Measurements from ENCODE around the gene TBRG4.

TBRG4 gene

DNA sequence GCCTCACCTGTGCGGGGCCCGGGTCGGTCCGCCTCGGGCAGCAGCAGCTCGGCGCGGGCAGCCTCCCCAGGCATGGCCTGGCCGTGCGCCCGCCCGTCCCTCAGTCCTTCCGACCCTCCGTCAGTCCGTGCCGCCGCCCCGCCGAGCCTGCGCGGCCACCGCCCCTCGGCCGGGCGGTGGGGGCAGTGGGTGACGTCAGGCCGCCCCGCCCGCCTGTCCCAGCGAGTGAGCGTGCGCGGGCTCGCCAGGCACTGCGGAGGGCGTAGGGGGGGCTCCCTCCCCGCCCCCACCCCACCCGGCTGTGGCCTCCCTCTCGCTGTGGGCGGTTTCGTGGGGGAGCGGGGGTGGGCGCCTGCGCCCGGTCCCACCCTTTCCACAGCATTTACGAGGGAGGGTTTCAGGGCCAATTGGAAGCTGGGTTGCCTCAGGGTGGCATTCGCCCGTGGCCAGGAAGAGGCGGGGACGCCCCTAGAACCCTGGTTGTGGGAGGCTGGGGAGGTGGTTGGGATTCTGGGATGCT, 22.6 kb downstream of the TBRG4 start, which contains the start of gene NACAD:
NACAD (minus strand) TSS at position 149 of the 520 bp plus-strand sequence; CDS start at position 74, 75 bp downstream.
- no peak for DNase-seq (ENCODE audit: low read depth)

- no peak for DNase-seq (ENCODE audit: low read depth)
Observed at GRCh38 chr7:45088146-45088701, 23.3 kb downstream of the TBRG4 start.

DNA sequence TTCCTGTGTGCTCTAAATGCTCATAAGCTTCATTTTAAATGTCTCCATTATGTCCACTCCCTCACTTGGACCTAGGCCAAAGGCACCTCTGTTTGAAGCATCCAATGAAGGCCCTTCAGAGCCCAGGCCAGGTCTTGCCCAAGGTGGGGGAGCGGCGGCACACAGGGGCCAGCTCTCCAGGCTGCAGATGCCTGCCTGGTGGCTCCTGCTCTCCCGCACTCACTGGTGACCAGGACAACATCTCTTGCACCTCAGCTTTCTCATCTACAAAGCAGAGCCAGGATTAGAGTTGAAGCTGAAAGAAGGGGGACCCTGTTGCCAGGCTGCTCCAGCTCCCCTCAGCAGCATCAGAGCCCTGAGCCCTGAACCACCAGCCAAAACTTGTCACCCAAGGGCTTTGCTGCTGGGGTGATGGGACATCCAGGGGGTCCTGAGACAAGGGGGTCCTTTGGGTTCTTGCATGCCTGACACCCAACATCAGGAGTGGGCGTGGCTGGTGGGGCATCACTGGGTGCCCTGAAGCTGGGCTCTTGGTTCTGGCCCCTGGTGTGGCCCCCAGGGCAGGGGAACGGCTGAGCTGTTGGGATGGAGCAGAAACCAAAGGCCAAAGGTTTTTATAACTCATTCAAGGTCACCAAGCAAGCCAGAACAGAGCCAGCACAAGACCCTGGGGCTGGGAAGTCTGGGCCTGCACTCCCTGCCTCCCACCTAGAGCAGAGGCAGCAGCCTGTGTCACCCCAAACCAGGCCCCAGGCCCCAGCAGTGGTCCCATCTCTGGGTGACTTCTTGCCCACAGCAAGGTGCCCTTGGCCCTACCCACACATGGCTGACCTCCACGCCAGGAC, 24.0 kb downstream of the TBRG4 start:
- no peak for DNase-seq (ENCODE audit: low read depth)

DNA sequence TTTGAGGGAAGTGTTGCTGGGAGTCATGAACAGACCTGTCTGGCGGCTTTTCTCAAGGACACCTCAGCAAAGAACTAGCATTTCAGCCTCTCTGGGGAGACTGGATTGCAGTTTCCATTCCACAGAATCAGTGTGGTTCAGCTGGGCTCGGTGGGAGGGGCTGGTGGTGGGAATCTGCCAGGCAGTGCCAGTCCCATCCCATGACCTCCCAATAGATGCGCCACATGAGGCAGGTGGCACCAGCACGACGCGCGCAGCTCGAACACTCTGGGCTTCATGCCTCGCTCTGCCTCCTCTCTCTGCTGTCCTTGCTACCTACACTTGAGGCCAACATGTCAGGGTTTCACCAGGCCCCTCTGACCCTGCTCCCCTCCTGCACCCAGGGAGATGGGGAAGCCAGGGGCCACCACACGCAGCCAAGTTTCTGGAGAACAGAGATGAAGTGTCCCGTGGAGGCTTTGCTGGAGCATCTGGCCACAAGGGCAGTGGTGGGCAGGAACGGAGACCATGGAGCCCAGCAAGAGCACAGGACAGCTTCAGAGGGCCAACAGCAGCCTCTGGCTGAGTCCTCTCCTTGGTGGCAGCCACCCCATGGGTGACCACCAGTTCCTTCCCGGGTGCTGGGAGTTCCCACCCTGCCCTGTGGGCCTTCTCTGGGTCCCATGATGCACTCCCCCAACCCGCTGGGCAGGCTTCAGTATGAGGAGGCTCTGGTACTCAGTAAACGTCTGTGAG, 25.0 kb downstream of the TBRG4 start:
- no peak for DNase-seq (ENCODE audit: low read depth)

DNA sequence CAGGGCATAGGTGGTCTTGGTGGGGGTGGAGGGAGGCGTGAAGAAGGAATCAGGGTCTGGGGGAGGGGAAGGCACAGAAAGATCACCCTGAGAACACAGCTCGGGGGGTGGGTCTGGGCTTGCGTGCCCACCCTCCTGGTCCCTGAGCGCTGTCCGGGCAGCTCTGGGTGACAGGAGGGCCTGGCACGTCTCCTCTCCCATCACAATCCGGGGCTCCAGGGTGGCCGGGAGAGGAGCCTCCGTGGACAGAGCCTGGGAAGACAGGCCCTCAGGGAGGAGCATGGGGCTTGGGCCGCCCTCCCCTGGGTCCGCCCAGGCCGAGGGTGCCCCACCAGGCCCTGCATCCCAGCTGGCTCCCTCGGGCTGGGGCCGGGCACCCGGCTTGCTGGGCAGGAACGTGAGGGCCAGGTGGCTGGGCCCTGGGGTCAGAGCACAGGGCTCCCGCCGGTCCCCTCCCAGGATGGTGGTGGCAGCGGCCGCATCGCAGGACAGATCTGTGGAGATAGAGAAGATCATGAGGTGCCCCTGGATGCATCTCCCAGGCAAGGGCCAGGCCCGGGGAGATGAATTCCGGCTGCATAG, 25.8 kb downstream of the TBRG4 start:
- DNase-seq (ENCODE audit: low read depth): no peak

DNA sequence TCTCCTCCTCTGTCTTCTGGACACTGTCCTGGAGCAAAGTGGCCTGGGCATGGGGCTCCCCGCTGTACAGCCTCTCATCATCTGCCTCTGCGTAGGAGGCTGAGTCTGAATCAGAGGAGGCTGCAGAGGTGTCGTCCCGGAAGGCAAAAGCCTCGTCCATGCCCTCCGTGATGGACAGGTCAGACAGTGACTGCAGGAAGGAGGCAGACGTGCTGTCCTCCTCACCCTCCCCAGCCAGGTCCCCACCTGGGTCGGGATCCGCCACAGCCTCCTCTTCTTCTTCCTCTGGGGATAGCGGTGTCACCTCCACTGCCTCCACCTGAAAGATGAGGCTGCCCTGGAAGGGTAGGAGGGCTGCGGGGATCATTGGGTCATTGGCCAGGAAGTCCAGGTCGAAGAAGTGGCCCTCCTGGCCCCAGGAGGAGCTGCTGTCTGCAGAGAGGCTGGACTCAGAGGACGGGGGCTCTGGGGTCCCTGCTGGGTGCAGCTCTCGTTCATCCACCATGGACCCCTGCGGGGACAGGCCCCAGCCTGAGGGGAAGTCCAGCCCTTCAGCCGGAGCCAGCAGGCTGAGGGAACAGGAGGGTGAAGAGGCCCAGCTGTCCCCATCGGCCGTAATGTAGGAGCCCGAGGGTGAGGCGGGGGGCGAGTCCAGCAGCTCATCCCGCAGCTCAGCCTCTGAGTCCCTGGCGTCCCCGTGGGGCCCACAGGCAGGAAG, 26.4 kb downstream of the TBRG4 start:
- no peak for DNase-seq (ENCODE audit: low read depth)

DNA sequence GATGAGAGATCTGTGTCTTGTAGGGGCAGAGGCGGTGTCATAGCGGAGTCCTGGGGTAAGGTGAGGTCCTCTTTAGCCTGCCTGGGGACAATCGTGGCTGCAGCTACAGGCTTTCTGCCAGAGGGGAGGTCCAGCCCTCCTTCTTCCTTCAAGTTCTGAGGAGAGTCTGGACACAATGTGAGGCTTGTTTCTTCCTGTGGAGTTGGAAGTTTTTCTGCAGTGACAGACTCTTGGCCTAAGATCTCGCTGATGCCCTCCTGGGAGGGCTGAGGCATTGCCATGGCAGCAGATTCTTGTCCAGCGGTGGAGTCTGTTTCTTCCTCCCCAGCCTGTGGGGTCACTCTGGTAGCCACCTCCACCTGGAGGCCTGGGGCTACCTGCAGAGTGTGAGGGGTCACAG, 27.2 kb downstream of the TBRG4 start:
- DNase-seq (ENCODE audit: low read depth): no peak

GRCh38 chr7:45082831-45083331, 28.6 kb downstream of the TBRG4 start:
- no peak for DNase-seq (ENCODE audit: low read depth)

- DNase-seq (ENCODE audit: low read depth): no peak
Observed at GRCh38 chr7:45082031-45082830, 29.3 kb downstream of the TBRG4 start.

GRCh38 chr7:45081670-45081974, 29.9 kb downstream of the TBRG4 start:
- DNase-seq (ENCODE audit: low read depth): no peak

GRCh38 chr7:45080958-45081669, 30.4 kb downstream of the TBRG4 start:
- no peak for DNase-seq (ENCODE audit: low read depth)

DNA sequence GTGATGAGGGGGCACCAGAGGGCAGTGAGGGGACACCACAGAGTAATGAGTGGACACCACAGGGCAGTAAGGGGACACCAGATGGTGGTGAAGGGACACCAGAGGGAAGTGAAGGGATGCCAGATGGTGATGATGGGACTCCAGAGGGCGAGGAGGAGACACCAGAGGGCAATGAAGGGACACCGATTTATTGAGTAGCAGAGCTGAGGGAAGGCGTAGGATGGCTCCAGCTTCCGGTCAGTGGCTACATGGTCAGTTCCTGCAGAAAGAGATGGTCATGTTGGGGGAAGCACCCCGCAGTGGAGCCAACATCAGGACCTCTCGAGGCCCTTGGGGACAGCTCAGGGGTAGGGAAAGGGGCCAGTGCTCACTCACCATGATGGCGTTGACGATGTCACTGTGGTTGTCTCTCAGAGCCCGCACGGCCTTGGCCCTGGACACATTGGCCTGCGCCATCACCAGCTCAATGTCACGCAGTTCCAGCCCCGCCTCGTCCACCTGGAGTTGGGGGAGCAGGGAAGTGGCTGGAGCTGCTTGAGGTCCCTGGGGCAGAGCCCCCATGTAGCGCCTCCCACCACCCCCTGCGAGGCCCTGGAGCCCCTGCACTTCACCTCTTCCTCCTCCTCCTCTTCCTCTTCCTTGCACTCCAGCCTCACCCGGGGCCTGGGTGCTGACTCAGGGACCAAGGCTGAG, 31.1 kb downstream of the TBRG4 start:
- no peak for DNase-seq (ENCODE audit: low read depth)

DNA sequence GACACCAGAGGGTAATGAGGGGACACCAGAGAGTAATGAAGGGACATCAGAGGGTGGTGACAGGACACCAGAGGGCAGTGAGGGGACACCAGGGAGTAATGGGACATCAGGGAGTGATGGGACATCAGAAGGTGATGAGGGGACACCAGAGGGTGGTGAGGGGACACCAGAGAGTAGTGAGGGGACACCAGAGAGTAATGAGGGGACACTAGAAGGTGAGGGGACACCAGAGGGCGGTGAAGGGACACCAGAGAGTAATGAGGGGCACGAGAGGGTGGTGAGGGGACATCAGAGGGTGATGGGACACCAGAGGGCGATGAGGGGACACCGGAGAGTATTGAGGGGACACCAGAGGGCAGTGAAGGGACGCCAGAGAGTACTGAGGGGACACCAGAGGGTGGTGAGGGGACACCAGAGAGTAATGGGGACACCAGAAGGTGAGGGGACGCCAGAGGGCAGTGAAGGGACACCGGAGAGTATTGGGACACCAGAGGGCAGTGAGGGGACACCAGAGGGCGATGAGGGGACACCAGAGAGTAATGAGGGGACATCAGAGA, 33.3 kb downstream of the TBRG4 start:
- DNase-seq (ENCODE audit: low read depth): no peak

DNA sequence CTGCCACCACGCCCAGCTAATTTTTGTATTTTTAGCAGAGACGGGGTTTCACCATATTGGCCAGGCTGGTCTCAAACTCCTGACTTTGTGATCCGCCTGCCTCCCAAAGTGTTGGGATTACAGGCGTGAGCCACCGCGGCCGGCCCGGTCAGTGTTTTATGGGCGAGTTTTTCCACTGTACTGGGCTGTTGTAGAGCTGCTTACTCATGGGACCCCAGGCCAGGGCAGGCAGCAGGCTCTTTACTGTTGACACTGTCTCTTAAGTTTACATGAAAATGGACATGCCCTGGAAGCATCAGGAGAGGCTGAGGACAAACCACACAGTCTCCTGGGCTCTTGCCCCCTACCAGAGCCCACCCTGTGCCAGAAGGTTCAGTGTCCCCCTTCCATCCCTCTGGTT, 33.9 kb downstream of the TBRG4 start:
- DNase-seq (ENCODE audit: low read depth): no peak

DNA sequence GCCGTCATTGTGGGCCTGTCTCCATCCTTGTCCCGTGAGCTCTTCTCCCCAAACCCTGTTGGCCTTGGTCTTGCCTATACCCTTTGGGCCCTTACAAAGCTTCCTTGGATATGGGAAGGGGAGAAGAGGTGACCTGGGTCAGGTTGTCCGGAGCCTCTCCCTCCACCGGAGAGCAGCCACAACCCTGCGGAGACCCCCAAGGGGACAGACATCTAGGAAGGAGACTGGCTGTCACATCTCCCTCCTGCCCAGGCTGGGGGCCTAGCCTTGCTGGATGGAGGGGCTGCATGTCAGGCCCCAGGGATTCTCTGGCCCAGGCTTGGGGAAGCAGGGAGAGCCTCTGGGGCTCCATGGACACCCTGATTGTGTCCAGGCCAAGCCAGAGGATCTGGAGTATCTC, 34.6 kb downstream of the TBRG4 start:
- DNase-seq (ENCODE audit: low read depth): no peak

- DNase-seq (ENCODE audit: low read depth): no peak
Observed at GRCh38 chr7:45075871-45076796, 35.4 kb downstream of the TBRG4 start.

DNA sequence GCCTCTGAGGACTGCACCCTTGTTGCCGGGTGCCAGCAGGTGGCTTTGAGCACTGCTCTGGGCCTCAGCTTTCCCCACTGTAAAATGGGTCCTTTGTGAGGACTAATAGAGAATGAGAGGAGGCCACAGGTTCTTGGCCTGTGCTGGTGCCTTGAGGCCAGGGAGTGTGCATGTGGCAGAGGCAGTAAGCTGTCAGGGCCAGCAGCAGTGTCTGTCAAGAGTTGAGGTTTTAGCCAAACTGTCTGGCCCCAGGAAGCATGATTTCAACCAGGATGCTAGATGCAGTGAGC, 36.2 kb downstream of the TBRG4 start:
- DNase-seq (ENCODE audit: low read depth): no peak
